ENCODE data around the gene SLC16A4.

DNA sequence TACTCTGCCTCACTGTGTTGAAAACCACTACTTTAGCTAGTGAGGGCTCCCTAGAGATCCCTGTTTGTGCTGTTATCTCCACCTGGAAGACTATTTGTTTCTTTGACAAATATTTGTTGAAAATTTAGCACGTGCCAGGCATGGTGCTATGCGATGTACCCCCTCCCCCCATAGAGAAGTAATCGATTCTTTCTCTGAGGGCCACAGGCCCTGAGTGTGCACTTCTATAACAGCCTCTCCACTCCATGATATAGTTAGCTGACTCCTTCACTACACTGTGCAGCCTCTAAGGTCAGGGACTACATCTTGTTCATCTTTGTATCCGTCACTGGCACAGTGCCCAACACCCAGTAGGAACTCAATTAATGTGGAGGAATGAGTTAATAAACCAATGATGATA is 69.0 kb downstream of the SLC16A4 start:
- TF ChIP-seq, protein P1, sequence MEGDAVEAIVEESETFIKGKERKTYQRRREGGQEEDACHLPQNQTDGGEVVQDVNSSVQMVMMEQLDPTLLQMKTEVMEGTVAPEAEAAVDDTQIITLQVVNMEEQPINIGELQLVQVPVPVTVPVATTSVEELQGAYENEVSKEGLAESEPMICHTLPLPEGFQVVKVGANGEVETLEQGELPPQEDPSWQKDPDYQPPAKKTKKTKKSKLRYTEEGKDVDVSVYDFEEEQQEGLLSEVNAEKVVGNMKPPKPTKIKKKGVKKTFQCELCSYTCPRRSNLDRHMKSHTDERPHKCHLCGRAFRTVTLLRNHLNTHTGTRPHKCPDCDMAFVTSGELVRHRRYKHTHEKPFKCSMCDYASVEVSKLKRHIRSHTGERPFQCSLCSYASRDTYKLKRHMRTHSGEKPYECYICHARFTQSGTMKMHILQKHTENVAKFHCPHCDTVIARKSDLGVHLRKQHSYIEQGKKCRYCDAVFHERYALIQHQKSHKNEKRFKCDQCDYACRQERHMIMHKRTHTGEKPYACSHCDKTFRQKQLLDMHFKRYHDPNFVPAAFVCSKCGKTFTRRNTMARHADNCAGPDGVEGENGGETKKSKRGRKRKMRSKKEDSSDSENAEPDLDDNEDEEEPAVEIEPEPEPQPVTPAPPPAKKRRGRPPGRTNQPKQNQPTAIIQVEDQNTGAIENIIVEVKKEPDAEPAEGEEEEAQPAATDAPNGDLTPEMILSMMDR (conservative IDR thresholded peaks at IDR 0.05; ENCODE audit: low read length): no peak
- no peak for TF ChIP-seq EZH2phosphoT487 (IDR thresholded peaks at IDR 0.05; ENCODE audit: borderline replicate concordance, low read depth, low read length)

All from OCI-LY7 (cell line).